Loucy (cell line): ENCODE results near the gene INTS6.

Experiments used
- H2AFZ ChIP-seq: fragments of 200-600 bp; sonication (generic); 2 replicates; pipeline ENCODE4 v1.6.0; 2016; ENCODE audit warnings: antibody characterized with exemption, mild to moderate bottlenecking, low read length, moderate library complexity
- H3F3A ChIP-seq: fragments of 200-600 bp; 2 replicates; pipeline ENCODE4 v1.6.0; 2016; ENCODE audit warnings: antibody characterized with exemption, low read depth, mild to moderate bottlenecking
- H3K27me3 ChIP-seq: fragments of 200-600 bp; sonication (generic); 2 replicates; pipeline ENCODE4 v1.6.1; 2014; ENCODE audit warnings: low read length, mild to moderate bottlenecking; ENCODE audit not compliant: insufficient read depth, poor library complexity, severe bottlenecking
- H3K36me3 ChIP-seq: fragments of 200-600 bp; sonication (generic); 2 replicates; pipeline ENCODE4 v1.6.1; 2016; ENCODE audit warnings: low read length; ENCODE audit not compliant: insufficient read depth
- H3K4me1 ChIP-seq: fragments of 200-600 bp; sonication (generic); 2 replicates; pipeline ENCODE4 v1.5.1; 2014; ENCODE audit warnings: low read length, mild to moderate bottlenecking; ENCODE audit not compliant: insufficient read depth, poor library complexity, severe bottlenecking
- H3K4me2 ChIP-seq: fragments of 200-600 bp; sonication (generic); 2 replicates; pipeline ENCODE4 v1.6.0; 2014; ENCODE audit warnings: antibody characterized with exemption, low read length, low read depth, mild to moderate bottlenecking; ENCODE audit not compliant: poor library complexity, severe bottlenecking
- H3K4me3 ChIP-seq: fragments of 200-600 bp; sonication (generic); 2 replicates; pipeline ENCODE4 v1.5.1; 2014; ENCODE audit warnings: low read length, mild to moderate bottlenecking, mixed read lengths; ENCODE audit not compliant: poor library complexity, severe bottlenecking
- H3K79me2 ChIP-seq: fragments of 200-600 bp; sonication (generic); 2 replicates; pipeline ENCODE4 v1.6.1; 2014; ENCODE audit warnings: low read length; ENCODE audit not compliant: insufficient read depth
- H3K9ac ChIP-seq: fragments of 200-600 bp; sonication (generic); 2 replicates; pipeline ENCODE4 v1.6.0; 2014; ENCODE audit warnings: mild to moderate bottlenecking, low read depth, low read length, moderate library complexity; ENCODE audit not compliant: poor library complexity, severe bottlenecking
- H3K9me2 ChIP-seq: fragments of 200-600 bp; sonication (generic); replicated peaks from 2 replicates; pipeline ENCODE4 v1.6.1; 2016; ENCODE audit warnings: low read depth, low read length, mixed read lengths
- H3K9me3 ChIP-seq: fragments of 200-600 bp; sonication (generic); 2 replicates; pipeline ENCODE4 v1.6.1; 2014; ENCODE audit warnings: mild to moderate bottlenecking, antibody characterized with exemption, low read length, low read depth; ENCODE audit not compliant: insufficient read depth
- H4K20me1 ChIP-seq: fragments of 200-600 bp; sonication (generic); 2 replicates; pipeline ENCODE4 v1.6.0; 2014; ENCODE audit warnings: antibody characterized with exemption, low read length, mild to moderate bottlenecking; ENCODE audit not compliant: insufficient read depth, poor library complexity, severe bottlenecking
- EZH2phosphoT487 ChIP-seq: fragments of 200-600 bp; IDR thresholded peaks from 2 replicates; pipeline ENCODE4 v1.6.1; 2018; ENCODE audit warnings: antibody characterized with exemption, mild to moderate bottlenecking, moderate library complexity, borderline replicate concordance
- TF ChIP-seq, protein P1 (sequence below): fragments of 200-600 bp; sonication (generic); conservative IDR thresholded peaks from 2 replicates; pipeline ENCODE4 v1.5.1; 2014; ENCODE audit warnings: mild to moderate bottlenecking, antibody characterized with exemption, low read length

The INTS6 gene

DNA sequence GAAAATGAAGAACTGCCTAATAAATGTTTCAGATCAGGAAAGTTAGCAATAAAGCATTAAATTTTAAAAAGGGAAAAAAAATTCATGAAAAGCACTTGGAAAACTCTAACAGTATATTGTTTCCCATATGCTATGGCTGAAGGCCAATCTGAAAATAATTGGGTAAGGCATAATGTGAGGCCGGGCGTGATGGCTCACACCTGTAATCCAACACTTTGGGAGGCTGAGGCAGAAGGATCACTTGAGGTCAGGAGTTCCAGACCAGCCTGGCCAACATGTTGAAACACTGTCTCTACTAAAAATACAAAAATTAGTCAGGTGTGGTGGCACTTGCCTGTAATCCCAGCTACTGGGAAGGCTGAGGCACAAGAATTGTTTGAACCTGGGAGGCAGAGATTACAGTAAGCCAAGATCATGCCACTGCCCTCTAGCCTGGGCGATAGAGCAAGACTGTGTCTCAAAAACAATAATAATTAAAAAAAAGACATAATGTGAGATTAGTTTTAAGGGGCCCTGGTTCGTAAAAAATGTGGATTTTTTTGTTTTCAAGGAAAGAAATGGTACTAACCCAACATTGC, 15.2 kb downstream of the INTS6 start:
- Histone ChIP-seq H3F3A (no peaks in the 10 kb centered on the region), H3K4me2 (no peak overlapping the region), H3K4me3 (no peak overlapping the region), H3K36me3 (no peaks in the 10 kb centered on the region), H3K9me3 (no peaks in the 10 kb centered on the region), H4K20me1 (no peaks in the 10 kb centered on the region), H2AFZ (no peak overlapping the region), H3K79me2 (no peaks in the 10 kb centered on the region), H3K9ac (no peak overlapping the region), H3K27me3 (no peaks in the 10 kb centered on the region), H3K9me2 (no peaks in the 10 kb centered on the region), H3K4me1 (no peaks in the 10 kb centered on the region)
- TF ChIP-seq, protein P1, sequence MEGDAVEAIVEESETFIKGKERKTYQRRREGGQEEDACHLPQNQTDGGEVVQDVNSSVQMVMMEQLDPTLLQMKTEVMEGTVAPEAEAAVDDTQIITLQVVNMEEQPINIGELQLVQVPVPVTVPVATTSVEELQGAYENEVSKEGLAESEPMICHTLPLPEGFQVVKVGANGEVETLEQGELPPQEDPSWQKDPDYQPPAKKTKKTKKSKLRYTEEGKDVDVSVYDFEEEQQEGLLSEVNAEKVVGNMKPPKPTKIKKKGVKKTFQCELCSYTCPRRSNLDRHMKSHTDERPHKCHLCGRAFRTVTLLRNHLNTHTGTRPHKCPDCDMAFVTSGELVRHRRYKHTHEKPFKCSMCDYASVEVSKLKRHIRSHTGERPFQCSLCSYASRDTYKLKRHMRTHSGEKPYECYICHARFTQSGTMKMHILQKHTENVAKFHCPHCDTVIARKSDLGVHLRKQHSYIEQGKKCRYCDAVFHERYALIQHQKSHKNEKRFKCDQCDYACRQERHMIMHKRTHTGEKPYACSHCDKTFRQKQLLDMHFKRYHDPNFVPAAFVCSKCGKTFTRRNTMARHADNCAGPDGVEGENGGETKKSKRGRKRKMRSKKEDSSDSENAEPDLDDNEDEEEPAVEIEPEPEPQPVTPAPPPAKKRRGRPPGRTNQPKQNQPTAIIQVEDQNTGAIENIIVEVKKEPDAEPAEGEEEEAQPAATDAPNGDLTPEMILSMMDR = no peak
- no peak for TF ChIP-seq EZH2phosphoT487

DNA sequence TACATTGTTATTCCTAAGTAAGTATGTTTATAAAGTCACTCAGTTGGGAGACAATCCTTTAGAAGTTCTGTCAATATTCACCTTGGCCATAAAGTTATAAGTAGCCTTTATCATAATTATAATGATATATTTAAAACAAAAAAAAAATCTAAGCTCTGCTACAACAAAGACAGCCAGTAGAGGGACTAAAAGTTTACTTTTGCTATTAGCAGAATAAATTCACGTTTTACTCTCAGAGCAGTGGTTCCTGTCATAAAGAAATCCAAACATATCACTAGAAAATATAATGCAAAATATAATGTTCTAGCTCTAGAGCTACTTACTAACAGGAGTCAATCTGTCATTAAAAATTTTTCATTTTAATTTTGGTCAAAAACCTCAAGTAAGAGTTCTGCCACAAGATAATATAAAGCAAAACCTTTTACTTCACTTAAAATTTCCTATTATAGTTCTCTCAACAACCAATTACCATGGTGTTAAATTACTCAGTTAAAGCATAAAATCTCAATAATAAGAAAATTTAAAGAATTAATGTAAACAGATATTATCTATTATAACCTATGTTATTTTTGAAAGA, 17.7 kb downstream of the INTS6 start:
- Histone ChIP-seq H3K36me3 (peaks cover 1% of the 10 kb centered on the region; the same call in 1 of the 2 replicates), H3K9ac (no peak overlapping the region), H2AFZ (no peak overlapping the region), H3K4me3 (no peak overlapping the region), H3K79me2 (no peaks in the 10 kb centered on the region), H3K4me2 (no peak overlapping the region), H3K27me3 (no peaks in the 10 kb centered on the region), H3K9me3 (no peaks in the 10 kb centered on the region), H3F3A (no peaks in the 10 kb centered on the region), H3K4me1 (no peaks in the 10 kb centered on the region), H3K9me2 (no peaks in the 10 kb centered on the region), H4K20me1 (no peaks in the 10 kb centered on the region)
- TF ChIP-seq EZH2phosphoT487 = no peak
- TF ChIP-seq, protein P1 = peak; percentile 70

DNA sequence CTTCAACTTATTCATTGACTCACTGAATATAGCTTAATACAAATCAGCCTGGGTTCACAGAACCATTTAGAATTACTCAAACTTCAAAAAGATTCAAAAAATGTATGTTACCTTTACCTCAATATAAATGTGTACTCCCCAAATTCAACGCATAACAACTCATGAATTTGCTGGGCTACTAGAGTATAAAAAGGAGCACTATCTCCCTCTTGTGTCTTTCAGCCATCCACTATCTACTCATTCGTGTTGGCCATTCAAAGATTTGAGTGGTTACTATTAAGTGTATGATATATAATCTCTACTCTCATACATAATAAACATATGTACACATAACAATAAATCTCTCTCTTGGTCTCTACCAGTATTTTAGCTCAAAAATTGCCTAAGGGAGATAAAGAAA, 20.3 kb downstream of the INTS6 start:
- Histone ChIP-seq H3K36me3 (peaks cover 12% of the 10 kb centered on the region; the same call in 1 of the 2 replicates), H3K9me2 (no peaks in the 10 kb centered on the region), H3F3A (no peaks in the 10 kb centered on the region), H2AFZ (no peak overlapping the region), H3K4me2 (no peak overlapping the region), H3K4me3 (no peak overlapping the region), H4K20me1 (no peaks in the 10 kb centered on the region), H3K79me2 (0 out of 2 replicates have a peak, but pooled peaks cover 3% of the 10 kb centered on the region), H3K4me1 (no peaks in the 10 kb centered on the region), H3K9ac (no peak overlapping the region), H3K27me3 (no peaks in the 10 kb centered on the region), H3K9me3 (no peaks in the 10 kb centered on the region)
- TF ChIP-seq EZH2phosphoT487 = no peak
- TF ChIP-seq, protein P1 = peak; percentile 35; the same call in 1 of the 2 replicates
